DND-41 (cell line): ENCODE measurements around the gene LCE2C.

Experiments used
- CTCF ChIP-seq: IDR thresholded peaks from 2 replicates; pipeline ENCODE4 v1.5.1; 2012; ENCODE audit warnings: borderline replicate concordance, low read length, moderate library complexity, mild to moderate bottlenecking; ENCODE audit not compliant: poor library complexity, severe bottlenecking; ENCODE audit errors: extremely low read depth
- EZH2 ChIP-seq: IDR thresholded peaks from 3 replicates; pipeline ENCODE4 v1.6.1; 2012; ENCODE audit warnings: borderline replicate concordance, low read depth, mild to moderate bottlenecking, moderate library complexity, low read length, inconsistent platforms; ENCODE audit not compliant: severe bottlenecking

GRCh38 chr1:152699746-152700145 lies 24.7 kb downstream of the LCE2C start:
- TF ChIP-seq CTCF: no peak
- TF ChIP-seq EZH2: no peak
